ENCODE measurements around the gene DDX27. TPM values are rescaled to one million over a fixed set of nuclear protein-coding genes. Genes with fewer than 3 reads are reported as not detected.

Gene DDX27
- total and polyA plus RNA-seq, 2 of the 13 experiments (the other 11 are each of a cell fraction or from before 2014, with no cell fraction given), result 42.6 to 72.8 TPM

DNA sequence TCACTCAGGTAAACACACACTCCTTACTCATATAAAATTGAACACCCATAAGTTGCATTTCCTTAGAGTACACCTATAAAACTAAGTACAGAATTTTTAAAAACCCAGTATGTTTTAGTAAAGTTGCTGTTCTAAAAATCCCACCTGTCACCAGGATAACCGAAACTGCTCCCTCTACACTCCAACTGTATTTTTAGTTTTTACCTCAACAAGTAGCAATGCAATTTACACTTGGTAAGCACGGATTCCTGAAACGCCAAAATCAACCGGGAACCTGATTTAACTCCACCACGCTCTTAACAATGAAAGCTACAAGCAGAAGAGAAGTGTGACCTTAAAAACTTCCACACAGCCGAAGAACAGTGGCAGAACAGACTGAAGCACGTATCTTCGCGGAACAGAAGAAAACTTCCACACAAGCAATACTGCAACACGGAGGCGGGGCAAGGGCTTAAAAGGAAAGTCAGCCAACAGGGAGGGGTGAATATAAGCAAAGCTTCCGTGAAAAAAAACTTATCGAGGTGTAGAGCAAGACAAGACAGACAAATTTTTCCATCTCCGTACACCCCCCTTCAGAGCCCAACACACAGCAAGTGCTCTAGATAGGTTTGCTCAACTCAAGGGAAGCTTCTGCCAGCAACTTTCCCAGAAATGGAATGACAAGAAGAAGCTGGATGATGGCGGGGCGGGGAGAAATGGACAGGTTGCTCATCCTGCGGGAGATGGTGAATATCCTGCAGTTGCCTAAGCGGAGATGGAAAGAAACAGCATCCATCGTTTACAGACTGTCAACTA, 32.5 kb upstream of the DDX27 start (continued):
- TF ChIP-seq ZNF280B (CRISPR knock-in tag; IDR thresholded peaks at IDR 0.05; ENCODE audit: borderline replicate concordance), result no peak
- peak; percentile 70; the same call in 1 of the 2 replicates for TF ChIP-seq PITX1 (CRISPR knock-in tag; IDR thresholded peaks at IDR 0.05)
- no peak for TF ChIP-seq MYNN (CRISPR knock-in tag; IDR thresholded peaks at IDR 0.05; ENCODE audit: low read depth)
- no peak for TF ChIP-seq RARG (CRISPR knock-in tag; IDR thresholded peaks at IDR 0.05; ENCODE audit: low read depth)
- TF ChIP-seq MYPOP (CRISPR knock-in tag; IDR thresholded peaks at IDR 0.05), result peak; percentile 51; the same call in 1 of the 2 replicates
- TF ChIP-seq HMG20B (CRISPR knock-in tag; conservative IDR thresholded peaks at IDR 0.05), result 0 out of 2 replicates have a peak, but pooled peaks have one; percentile 28
- no peak for TF ChIP-seq ZNF251 (CRISPR knock-in tag; IDR thresholded peaks at IDR 0.05)
- no peak for TF ChIP-seq ZNF879 (CRISPR knock-in tag; IDR thresholded peaks at IDR 0.05)
- TF ChIP-seq ZFY (CRISPR knock-in tag; IDR thresholded peaks at IDR 0.05), result no peak
- TF ChIP-seq, protein P1, sequence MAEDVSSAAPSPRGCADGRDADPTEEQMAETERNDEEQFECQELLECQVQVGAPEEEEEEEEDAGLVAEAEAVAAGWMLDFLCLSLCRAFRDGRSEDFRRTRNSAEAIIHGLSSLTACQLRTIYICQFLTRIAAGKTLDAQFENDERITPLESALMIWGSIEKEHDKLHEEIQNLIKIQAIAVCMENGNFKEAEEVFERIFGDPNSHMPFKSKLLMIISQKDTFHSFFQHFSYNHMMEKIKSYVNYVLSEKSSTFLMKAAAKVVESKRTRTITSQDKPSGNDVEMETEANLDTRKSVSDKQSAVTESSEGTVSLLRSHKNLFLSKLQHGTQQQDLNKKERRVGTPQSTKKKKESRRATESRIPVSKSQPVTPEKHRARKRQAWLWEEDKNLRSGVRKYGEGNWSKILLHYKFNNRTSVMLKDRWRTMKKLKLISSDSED (CRISPR knock-in tag; IDR thresholded peaks at IDR 0.05), result no peak
- TF ChIP-seq, protein P2, sequence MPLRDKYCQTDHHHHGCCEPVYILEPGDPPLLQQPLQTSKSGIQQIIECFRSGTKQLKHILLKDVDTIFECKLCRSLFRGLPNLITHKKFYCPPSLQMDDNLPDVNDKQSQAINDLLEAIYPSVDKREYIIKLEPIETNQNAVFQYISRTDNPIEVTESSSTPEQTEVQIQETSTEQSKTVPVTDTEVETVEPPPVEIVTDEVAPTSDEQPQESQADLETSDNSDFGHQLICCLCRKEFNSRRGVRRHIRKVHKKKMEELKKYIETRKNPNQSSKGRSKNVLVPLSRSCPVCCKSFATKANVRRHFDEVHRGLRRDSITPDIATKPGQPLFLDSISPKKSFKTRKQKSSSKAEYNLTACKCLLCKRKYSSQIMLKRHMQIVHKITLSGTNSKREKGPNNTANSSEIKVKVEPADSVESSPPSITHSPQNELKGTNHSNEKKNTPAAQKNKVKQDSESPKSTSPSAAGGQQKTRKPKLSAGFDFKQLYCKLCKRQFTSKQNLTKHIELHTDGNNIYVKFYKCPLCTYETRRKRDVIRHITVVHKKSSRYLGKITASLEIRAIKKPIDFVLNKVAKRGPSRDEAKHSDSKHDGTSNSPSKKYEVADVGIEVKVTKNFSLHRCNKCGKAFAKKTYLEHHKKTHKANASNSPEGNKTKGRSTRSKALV (CRISPR knock-in tag; IDR thresholded peaks at IDR 0.05), result no peak
- TF ChIP-seq, protein P3, sequence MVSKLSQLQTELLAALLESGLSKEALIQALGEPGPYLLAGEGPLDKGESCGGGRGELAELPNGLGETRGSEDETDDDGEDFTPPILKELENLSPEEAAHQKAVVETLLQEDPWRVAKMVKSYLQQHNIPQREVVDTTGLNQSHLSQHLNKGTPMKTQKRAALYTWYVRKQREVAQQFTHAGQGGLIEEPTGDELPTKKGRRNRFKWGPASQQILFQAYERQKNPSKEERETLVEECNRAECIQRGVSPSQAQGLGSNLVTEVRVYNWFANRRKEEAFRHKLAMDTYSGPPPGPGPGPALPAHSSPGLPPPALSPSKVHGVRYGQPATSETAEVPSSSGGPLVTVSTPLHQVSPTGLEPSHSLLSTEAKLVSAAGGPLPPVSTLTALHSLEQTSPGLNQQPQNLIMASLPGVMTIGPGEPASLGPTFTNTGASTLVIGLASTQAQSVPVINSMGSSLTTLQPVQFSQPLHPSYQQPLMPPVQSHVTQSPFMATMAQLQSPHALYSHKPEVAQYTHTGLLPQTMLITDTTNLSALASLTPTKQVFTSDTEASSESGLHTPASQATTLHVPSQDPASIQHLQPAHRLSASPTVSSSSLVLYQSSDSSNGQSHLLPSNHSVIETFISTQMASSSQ (IDR thresholded peaks at IDR 0.05; ENCODE audit: low read depth), result no peak
- TF ChIP-seq, protein P3 (CRISPR knock-in tag; IDR thresholded peaks at IDR 0.05; ENCODE audit: borderline replicate concordance), result 0 out of 2 replicates have a peak, but pooled peaks have one; percentile 43
- no peak for TF ChIP-seq HNRNPLL (IDR thresholded peaks at IDR 0.05; ENCODE audit: low read depth, low read length, poor library complexity, severe bottlenecking)
- no peak for TF ChIP-seq LCORL (IDR thresholded peaks at IDR 0.05)
- TF ChIP-seq LCORL (CRISPR knock-in tag; IDR thresholded peaks at IDR 0.05), result no peak; the same call in 1 of the 2 replicates
- TF ChIP-seq ZNF329 (CRISPR knock-in tag; IDR thresholded peaks at IDR 0.05; ENCODE audit: low read depth), result no peak
- TF ChIP-seq ZBTB8A (CRISPR knock-in tag; IDR thresholded peaks at IDR 0.05; ENCODE audit: borderline replicate concordance, low read depth), result no peak
